GM21723 (cell line): Measurements from ENCODE around the gene PCDHGB6.
"Not testable (repeated sequence)": the region's sequence is repeated elsewhere in the genome, so short reads cannot be mapped to it uniquely, and the experiment has no call there.

Experiments
- ATAC-seq: cut with Tn5 transposase; IDR thresholded peaks from one replicate; pipeline ENCODE4 v1.9.1; 2021; ENCODE audit warnings: mild to moderate bottlenecking, moderate library complexity; ENCODE audit not compliant: unreplicated experiment

The PCDHGB6 gene

DNA sequence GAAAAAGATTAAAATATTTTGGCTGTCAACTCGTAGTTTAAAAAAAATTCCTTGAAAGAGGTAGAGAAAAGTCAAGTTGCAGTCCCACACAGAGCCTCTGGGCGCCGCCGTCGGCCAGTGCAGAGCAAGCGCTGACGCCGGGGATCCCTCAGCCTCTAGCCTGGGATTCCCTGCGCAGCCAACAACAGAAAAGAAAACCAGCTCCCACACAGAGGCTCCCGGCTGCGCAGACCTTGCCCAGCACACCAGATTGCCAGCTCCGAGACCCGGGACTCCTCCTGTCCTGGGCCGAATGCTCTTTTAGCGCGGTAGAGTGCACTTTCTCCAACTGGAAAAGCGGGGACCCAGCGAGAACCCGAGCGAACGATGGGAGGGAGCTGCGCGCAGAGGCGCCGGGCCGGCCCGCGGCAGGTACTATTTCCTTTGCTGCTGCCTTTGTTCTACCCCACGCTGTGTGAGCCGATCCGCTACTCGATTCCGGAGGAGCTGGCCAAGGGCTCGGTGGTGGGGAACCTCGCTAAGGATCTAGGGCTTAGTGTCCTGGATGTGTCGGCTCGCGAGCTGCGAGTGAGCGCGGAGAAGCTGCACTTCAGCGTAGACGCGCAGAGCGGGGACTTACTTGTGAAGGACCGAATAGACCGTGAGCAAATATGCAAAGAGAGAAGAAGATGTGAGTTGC, 9.8 kb downstream of the PCDHGB6 start, which contains the start of gene PCDHGB7:
Gene PCDHGB7, plus strand, starts transcription at position 184 of the 679 bp plus-strand sequence. Its CDS starts 183 bp downstream, at position 367.
- ATAC-seq = peak; percentile 74

DNA sequence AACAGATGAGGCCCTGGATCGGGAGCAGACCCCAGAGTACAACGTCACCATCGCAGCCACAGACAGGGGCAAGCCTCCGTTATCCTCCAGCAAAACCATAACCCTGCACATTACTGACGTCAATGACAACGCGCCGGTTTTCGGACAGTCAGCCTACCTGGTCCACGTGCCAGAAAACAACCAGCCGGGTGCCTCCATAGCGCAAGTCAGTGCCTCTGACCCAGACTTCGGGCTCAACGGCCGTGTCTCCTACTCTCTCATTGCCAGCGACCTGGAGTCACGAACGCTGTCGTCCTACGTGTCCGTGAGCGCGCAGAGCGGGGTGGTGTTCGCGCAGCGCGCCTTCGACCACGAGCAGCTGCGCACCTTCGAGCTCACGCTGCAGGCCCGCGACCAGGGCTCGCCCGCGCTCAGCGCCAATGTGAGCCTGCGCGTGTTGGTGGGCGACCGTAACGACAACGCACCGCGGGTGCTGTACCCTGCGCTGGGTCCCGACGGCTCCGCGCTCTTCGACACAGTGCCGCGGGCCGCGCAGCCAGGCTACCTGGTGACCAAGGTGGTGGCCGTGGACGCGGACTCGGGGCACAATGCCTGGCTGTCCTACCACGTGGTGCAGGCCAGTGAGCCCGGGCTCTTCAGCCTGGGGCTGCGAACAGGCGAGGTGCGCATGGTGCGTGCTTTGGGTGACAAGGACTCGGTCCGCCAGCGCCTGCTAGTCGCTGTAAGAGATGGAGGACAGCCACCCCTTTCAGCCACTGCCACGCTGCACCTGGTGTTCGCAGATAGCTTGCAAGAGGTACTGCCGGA, 11.5 kb downstream of the PCDHGB6 start:
- ATAC-seq = no peak

DNA sequence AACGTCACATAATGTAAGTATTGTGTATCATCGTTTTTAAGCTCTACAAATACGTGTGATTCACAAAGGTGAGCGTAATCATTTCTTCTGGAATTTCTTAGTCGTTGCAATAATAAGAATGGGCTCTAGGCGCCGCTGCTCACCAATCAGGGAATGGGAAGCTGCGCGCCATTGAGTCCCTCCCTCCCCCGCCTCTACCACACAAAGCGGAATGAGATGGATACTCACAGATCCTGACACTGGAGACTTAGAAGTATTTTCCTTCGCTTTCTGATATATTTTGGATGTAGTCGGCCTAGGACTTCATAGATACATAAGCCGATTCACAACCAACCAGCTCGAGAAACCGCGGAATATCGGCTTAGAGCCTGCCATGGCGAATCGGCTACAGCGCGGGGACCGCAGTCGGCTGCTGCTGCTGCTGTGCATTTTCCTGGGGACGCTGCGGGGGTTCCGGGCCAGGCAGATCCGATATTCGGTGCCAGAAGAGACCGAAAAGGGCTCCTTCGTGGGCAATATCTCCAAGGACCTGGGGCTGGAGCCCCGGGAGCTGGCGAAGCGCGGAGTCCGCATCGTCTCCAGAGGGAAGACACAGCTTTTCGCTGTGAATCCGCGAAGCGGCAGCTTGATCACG, 13.2 kb downstream of the PCDHGB6 start, which contains the start of gene PCDHGA11:
Gene PCDHGA11, plus strand, starts transcription at position 197 of the 634 bp plus-strand sequence. Its CDS starts 177 bp downstream, at position 374.
- no peak for ATAC-seq

DNA sequence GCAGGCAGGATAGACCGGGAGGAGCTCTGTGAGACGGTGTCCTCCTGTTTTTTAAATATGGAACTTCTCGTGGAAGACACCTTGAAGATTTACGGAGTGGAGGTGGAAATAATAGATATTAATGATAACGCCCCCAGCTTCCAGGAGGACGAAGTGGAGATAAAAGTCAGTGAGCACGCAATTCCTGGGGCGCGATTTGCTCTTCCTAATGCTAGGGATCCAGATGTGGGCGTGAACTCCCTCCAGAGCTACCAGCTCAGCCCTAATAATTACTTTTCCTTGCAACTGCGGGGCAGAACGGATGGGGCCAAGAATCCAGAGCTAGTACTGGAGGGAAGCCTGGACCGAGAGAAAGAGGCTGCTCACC, 13.7 kb downstream of the PCDHGB6 start:
- no peak for ATAC-seq

DNA sequence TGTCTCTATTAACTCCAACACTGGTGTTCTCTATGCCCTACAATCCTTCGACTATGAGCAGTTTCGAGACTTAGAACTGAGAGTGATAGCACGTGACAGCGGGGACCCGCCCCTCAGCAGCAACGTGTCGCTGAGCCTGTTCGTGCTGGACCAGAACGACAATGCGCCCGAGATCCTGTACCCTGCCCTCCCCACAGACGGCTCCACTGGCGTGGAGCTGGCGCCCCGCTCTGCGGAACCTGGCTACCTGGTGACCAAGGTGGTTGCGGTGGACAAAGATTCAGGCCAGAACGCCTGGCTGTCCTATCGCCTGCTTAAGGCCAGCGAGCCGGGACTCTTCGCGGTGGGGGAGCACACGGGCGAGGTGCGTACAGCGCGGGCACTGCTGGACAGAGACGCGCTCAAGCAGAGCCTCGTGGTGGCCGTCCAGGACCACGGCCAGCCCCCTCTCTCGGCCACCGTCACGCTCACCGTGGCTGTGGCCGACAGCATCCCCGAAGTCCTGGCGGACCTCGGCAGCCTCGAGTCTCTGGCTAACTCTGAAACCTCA, 15.0 kb downstream of the PCDHGB6 start:
- no peak for ATAC-seq

DNA sequence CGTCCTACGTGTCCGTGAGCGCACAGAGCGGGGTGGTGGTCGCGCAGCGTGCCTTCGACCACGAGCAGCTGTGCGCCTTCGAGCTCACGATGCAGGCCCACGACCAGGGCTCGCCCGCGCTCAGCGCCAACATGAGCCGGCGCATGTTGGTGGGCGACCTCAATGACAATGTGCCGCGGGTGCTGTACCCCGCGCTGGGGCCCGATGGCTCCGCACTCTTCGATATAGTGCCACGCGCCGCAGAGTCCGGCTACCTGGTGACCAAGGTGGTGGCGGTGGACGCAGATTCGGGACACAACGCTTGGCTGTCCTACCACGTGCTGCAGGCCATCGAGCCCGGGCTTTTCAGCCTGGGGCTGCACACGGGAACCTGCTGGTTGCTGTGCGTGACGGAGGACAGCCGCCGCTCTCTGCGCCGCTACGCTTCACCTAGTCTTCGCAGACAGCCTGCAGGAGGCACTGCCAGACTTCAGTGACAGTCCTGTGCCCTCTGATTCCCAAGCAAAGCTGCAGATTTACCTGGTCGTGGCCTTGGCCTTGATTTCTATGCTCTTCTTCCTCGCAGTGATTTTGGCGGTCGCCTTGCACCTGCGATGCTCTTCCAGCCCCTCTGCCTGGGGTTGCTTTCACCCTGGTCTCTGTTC, 20.1 kb downstream of the PCDHGB6 start:
- no peak for ATAC-seq

DNA sequence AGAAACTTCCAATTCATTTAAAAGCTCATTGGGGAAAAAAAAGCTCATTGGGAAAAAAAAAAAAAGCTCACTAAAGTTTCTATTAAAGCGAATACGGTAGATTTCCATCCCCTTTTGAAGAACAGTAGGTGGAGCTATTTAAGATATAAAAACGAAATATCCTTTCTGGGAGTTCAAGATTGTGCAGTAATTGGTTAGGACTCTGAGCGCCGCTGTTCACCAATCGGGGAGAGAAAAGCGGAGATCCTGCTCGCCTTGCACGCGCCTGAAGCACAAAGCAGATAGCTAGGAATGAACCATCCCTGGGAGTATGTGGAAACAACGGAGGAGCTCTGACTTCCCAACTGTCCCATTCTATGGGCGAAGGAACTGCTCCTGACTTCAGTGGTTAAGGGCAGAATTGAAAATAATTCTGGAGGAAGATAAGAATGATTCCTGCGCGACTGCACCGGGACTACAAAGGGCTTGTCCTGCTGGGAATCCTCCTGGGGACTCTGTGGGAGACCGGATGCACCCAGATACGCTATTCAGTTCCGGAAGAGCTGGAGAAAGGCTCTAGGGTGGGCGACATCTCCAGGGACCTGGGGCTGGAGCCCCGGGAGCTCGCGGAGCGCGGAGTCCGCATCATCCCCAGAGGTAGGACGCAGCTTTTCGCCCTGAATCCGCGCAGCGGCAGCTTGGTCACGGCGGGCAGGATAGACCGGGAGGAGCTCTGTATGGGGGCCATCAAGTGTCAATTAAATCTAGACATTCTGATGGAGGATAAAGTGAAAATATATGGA, 22.7 kb downstream of the PCDHGB6 start, which contains the start of gene PCDHGA12:
Gene PCDHGA12, plus strand, starts transcription at position 176 of the 782 bp plus-strand sequence. Its CDS starts 253 bp downstream, at position 429.
- ATAC-seq = peak; percentile 89

DNA sequence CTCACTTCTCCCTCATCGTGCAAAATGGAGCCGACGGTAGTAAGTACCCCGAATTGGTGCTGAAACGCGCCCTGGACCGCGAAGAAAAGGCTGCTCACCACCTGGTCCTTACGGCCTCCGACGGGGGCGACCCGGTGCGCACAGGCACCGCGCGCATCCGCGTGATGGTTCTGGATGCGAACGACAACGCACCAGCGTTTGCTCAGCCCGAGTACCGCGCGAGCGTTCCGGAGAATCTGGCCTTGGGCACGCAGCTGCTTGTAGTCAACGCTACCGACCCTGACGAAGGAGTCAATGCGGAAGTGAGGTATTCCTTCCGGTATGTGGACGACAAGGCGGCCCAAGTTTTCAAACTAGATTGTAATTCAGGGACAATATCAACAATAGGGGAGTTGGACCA, 23.5 kb downstream of the PCDHGB6 start:
- peak; percentile 36 for ATAC-seq

DNA sequence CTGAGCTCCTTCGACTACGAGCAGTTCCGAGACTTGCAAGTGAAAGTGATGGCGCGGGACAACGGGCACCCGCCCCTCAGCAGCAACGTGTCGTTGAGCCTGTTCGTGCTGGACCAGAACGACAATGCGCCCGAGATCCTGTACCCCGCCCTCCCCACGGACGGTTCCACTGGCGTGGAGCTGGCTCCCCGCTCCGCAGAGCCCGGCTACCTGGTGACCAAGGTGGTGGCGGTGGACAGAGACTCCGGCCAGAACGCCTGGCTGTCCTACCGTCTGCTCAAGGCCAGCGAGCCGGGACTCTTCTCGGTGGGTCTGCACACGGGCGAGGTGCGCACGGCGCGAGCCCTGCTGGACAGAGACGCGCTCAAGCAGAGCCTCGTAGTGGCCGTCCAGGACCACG, 24.5 kb downstream of the PCDHGB6 start:
- ATAC-seq = not testable (repeated sequence)

DNA sequence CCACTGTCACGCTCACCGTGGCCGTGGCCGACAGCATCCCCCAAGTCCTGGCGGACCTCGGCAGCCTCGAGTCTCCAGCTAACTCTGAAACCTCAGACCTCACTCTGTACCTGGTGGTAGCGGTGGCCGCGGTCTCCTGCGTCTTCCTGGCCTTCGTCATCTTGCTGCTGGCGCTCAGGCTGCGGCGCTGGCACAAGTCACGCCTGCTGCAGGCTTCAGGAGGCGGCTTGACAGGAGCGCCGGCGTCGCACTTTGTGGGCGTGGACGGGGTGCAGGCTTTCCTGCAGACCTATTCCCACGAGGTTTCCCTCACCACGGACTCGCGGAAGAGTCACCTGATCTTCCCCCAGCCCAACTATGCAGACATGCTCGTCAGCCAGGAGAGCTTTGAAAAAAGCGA, 24.9 kb downstream of the PCDHGB6 start:
- ATAC-seq = not testable (repeated sequence)

DNA sequence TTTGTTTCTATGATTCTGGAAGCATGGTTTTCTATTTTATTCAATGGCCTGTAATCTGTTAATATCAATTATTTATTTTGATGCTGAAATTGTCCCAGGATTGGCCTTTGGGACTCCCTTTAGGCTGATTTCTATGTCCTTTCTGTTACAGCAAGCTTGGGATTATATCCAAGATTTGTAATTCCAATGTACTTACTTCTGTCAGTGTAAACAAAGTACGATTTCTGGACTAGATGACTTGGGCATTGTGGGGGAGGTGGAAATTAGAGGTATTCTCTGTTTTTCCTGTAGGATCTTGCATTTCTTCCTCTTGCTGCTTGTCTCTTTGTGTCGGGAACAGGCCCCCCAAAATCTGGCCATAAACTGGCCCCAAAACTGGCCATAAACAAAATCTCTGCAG, 26.2 kb downstream of the PCDHGB6 start:
- ATAC-seq = no peak

DNA sequence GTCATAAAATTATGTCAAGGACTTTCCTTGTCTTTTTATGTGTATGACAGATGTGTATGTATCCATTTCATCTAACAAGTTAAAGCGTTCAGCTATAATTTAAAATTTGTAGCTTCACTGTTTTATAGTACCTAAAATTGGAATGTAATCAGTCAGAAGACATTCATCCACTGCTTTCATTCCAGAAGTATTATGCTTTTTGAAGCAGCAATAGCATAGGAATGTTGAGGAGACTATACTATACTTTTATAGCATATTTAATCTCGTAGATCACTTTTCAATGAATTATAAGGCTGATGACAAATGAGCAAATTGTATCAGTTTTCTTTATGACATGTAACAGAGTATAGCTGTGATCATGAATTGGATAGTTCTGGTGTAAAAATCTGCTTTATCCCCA, 29.4 kb downstream of the PCDHGB6 start:
- ATAC-seq = no peak

DNA sequence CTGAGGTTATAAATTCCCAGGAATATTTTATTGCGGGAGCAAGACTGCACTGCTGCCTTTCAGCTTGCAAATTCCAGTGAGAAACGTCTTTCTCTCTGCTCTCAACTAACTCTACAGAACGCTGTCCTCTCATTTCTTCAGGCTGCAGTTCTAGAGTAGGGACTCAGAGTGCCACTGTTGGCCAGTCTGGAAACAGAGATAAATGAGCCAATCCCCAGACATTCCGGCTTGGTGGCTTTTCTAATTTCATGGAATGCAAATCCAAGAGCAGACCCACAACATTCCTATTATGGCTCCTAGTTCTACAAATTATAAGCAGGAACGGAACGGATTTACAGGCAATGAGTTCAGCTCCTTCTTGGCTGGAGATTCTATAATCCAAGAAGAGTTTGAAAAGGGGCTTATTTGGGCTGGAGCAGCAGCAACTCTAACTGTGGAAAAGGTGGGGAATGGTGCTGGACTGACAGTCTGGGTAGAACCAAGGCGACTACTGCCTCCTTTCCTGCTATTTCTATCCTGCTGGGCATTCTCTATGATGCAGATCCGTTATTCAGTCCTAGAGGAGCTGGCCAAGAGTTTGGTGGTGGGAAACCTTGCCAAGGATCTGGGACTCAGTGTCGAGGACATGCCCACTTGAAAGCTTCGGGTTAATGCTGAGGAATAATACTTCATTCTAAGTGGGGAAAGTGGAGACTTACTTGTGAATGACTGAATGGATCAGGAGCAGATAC, 31.8 kb downstream of the PCDHGB6 start:
- no peak for ATAC-seq

DNA sequence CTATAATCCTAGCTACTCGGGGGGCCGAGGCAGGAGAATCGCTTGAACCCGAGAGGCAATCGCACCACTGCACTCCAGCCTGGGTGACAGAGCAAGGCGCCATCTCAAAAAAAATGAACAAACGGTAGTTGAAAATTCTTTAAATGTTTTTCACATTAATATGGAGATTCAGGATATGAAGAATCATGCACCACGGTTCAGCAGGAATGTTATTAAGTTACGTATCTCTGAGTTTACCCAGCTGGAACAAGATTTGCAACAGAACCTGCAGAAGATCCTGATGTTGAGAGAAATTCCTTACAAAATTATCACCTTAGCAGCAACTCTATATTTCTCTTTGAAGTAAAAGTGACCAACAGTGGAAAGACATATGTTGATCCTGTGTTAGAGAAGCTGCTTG, 32.5 kb downstream of the PCDHGB6 start:
- ATAC-seq = no peak

DNA sequence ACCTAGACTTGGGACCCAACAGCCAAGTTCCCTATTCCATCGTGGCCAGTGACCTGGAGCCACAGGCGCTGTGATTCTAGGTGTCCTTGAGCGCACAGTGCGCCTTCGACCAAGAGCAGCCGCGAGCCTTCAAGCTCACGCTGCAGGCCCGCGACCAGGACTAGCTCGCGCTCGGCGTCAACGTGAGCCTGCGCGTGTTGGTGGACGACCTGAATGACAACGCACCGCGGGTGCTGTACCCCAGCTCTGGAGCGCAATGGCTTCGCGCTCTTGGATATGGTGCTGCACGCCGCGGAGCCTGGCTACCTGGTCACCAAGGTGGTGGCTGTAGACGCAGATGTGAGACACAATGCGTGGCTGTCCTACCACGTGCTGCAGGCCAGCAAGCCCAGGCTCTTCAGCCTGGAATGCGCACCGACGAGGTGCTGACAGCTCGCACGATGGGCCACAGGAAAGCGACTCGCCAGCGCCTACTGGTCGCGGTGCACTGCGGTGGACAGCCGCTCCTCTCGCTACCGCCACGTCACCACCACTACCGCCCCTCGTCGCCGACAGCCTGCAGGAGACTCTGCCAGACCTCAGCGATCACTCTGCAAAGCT, 33.9 kb downstream of the PCDHGB6 start:
- no peak for ATAC-seq
